ENCODE measurements around the gene BAHCC1.

Gene BAHCC1

DNA sequence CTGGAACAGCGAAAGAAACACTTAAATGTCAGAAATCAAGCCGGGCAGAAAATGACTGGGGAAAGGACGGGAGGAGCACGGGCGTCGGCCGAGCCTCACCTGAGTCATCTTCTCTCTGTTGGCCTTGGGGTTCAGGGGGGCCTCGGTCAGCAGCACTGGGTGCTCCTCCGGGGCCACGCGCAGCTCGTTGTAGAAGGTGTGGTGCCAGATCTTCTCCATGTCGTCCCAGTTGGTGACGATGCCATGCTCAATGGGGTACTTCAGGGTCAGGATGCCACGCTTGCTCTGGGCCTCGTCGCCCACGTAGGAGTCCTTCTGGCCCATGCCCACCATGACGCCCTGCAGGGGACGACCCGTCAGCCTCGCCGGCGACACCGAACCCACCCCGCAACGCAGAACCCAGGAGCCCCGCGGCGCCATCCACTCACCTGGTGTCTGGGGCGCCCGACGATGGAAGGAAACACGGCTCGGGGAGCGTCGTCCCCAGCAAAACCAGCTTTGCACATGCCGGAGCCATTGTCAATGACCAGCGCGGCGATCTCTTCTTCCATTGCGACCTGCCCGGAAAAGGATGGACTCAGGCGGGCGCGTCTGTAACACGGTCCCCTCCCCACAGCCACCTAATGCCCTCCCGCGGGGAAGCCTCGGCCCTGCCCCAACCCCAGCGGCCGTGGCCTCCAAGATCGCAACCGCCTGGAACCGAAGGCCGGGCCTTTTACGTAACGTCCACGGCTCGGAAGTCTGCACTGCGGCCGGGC lies 116.7 kb downstream of the BAHCC1 start:
- TF ChIP-seq EP300 (IDR thresholded peaks at IDR 0.05; ENCODE audit: borderline replicate concordance) (no peak), YY1 (IDR thresholded peaks at IDR 0.05; ENCODE audit: low read depth) (no peak), ZBTB7A (IDR thresholded peaks at IDR 0.05; ENCODE audit: low read depth) (0 out of 2 replicates have a peak, but pooled peaks have one; percentile 44)

DNA sequence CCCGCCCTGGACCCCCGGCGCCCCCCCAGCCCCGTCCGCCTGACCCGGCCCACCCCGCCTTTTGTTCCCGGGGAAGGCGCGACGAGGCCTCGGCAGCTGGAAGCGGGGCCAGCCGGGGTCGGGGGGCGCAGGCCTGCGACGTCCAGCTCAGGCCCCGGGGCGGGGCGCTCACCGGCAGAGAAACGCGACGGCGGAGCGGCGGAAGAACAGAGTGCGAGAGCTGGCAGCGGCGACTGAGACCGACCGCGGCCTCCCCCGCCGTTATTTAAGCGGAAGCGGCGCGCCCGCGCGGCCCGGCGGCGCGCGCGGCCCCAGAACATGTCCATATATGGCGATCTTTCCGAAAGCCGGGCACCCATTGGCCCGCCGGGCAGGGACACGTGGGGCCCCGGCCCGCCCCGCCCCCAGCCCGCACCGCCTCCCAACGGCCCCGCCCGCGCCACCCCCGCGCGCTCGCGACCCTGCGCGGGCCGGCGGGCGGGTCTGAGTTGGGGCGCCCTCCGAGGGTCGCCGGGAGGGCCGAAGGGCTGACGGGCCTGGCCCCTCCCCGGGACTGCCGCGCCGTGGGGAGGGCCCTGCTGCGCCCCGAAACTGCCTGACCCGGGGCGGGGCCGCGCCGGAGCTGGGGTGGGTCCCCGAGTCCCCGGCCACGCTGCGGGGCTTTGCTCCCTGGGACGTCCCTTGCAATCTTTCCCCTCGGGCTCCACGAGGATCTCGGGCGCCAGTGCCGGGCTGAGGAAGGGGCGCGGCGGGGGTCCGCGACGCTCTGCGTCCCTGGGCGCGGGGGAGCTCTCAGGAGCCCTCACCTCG lies 117.5 kb downstream of the BAHCC1 start, which contains the start of gene ACTG1:
Gene ACTG1 (minus strand): TSS at position 238 of the 810 bp plus-strand sequence. CDS start 445 bp downstream, outside the sequence.
- no peak for TF ChIP-seq CREB1 (IDR thresholded peaks at IDR 0.05; ENCODE audit: low read depth)
- TF ChIP-seq EGR1 (IDR thresholded peaks at IDR 0.05), result peak; percentile 60
- TF ChIP-seq, protein P1, sequence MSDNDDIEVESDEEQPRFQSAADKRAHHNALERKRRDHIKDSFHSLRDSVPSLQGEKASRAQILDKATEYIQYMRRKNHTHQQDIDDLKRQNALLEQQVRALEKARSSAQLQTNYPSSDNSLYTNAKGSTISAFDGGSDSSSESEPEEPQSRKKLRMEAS (IDR thresholded peaks at IDR 0.05), result peak; percentile 34; the same call in 1 of the 2 replicates
- TF ChIP-seq TAF1 (IDR thresholded peaks at IDR 0.05; ENCODE audit: low read depth), result peak; percentile 79
- TF ChIP-seq YY1 (IDR thresholded peaks at IDR 0.05; ENCODE audit: low read depth), result no peak
- TF ChIP-seq REST (IDR thresholded peaks at IDR 0.05; ENCODE audit: low read depth), result no peak
- TF ChIP-seq NFIC (IDR thresholded peaks at IDR 0.05), result peak; percentile 66
- TF ChIP-seq TEAD4 (IDR thresholded peaks at IDR 0.05), result no peak
- TF ChIP-seq, protein P2, sequence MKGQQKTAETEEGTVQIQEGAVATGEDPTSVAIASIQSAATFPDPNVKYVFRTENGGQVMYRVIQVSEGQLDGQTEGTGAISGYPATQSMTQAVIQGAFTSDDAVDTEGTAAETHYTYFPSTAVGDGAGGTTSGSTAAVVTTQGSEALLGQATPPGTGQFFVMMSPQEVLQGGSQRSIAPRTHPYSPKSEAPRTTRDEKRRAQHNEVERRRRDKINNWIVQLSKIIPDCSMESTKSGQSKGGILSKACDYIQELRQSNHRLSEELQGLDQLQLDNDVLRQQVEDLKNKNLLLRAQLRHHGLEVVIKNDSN (IDR thresholded peaks at IDR 0.05), result peak; percentile 84
- peak; percentile 31; the same call in 1 of the 2 replicates for TF ChIP-seq ZBTB7A (IDR thresholded peaks at IDR 0.05; ENCODE audit: low read depth)
- TF ChIP-seq CEBPB (IDR thresholded peaks at IDR 0.05), result no peak
- TF ChIP-seq TCF12 (IDR thresholded peaks at IDR 0.05; ENCODE audit: low read depth), result no peak
- peak; percentile 37; the same call in 1 of the 2 replicates for TF ChIP-seq EP300 (IDR thresholded peaks at IDR 0.05; ENCODE audit: borderline replicate concordance)
- no peak for TF ChIP-seq RAD21 (IDR thresholded peaks at IDR 0.05; ENCODE audit: low read depth)
- no peak for TF ChIP-seq FOXM1 (IDR thresholded peaks at IDR 0.05; ENCODE audit: borderline replicate concordance, low read depth)

GRCh38 chr17:81513372-81513752 lies 118.1 kb downstream of the BAHCC1 start:
- no peak for TF ChIP-seq RAD21 (IDR thresholded peaks at IDR 0.05; ENCODE audit: low read depth)

DNA sequence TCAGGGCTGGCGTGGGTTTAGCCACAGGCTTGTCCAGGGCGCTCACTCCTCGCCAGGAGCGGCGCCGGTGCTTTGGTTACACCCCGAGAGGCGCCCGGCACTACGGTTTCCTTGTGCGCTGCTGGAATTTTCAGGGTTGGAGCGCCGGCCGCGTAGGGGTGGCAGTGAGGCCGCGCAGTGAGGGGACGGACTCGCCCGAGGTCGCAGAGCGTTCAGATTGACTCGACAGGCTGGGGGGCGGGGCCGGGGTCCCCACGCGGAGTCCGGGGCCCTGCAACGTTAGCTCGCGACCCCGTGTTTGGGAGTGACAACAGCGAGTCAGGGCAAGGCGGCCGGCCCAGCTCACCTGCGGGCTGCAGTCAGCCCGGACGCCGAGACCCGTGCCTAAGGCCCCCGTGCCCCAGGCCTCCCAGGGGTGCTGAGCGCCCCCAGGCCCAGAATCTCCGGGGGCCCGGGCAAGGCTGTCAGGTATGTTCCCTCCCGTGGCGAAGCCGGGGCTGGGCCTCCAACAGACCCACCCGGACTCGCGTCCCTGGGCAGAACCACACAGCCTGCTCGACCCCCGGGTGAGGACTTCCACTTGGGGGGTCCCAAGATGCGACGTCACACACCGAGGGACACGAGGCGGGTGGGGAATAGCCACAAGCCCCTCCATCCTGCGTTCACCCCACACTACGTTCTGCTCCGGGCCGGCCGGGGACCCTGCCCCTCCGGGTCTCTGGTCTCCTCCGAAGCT lies 118.7 kb downstream of the BAHCC1 start:
- TF ChIP-seq TEAD4 (IDR thresholded peaks at IDR 0.05) (peak; percentile 19; the same call in 1 of the 2 replicates), TAF1 (IDR thresholded peaks at IDR 0.05; ENCODE audit: low read depth) (no peak), EP300 (IDR thresholded peaks at IDR 0.05; ENCODE audit: borderline replicate concordance) (no peak), TCF12 (IDR thresholded peaks at IDR 0.05; ENCODE audit: low read depth) (no peak), ZBTB7A (IDR thresholded peaks at IDR 0.05; ENCODE audit: low read depth) (peak; percentile 35; the same call in 1 of the 2 replicates)

DNA sequence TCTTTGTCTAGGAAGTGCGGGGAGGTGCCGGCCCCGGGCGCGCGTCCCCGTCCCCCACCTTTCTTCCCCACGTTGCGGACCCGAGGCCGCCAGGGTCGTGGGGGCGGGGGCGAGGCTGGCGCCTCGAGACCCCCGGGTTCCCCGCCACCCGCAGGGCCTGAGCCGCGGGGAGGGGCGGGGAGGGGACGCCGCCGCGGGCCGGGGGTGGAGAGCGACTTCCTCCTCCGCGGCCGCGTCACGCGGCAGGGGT lies 119.2 kb downstream of the BAHCC1 start:
- TF ChIP-seq RAD21 (IDR thresholded peaks at IDR 0.05; ENCODE audit: low read depth) (no peak), YY1 (IDR thresholded peaks at IDR 0.05; ENCODE audit: low read depth) (no peak), EGR1 (IDR thresholded peaks at IDR 0.05) (0 out of 2 replicates have a peak, but pooled peaks have one; percentile 7), FOXM1 (IDR thresholded peaks at IDR 0.05; ENCODE audit: borderline replicate concordance, low read depth) (no peak), TCF12 (IDR thresholded peaks at IDR 0.05; ENCODE audit: low read depth) (no peak), ZBTB7A (IDR thresholded peaks at IDR 0.05; ENCODE audit: low read depth) (0 out of 2 replicates have a peak, but pooled peaks have one; percentile 8), CEBPB (IDR thresholded peaks at IDR 0.05) (no peak), REST (IDR thresholded peaks at IDR 0.05; ENCODE audit: low read depth) (no peak), CREB1 (IDR thresholded peaks at IDR 0.05; ENCODE audit: low read depth) (no peak), TAF1 (IDR thresholded peaks at IDR 0.05; ENCODE audit: low read depth) (no peak)
- TF ChIP-seq, protein P1 (IDR thresholded peaks at IDR 0.05), result 0 out of 2 replicates have a peak, but pooled peaks have one; percentile 4
- TF ChIP-seq, protein P2 (IDR thresholded peaks at IDR 0.05), result 0 out of 2 replicates have a peak, but pooled peaks have one; percentile 38
